Heart left ventricle (tissue), 16 donors: ENCODE measurements around the gene SECTM1. TPM values are rescaled to one million over a fixed set of nuclear protein-coding genes. Genes with fewer than 3 reads are reported as not detected.

Experiments used
- ATAC-seq, 4 donors: fragments of 200-7000 bp; cut with Tn5 transposase; one replicate each; pipeline ENCODE4 v1.9.1; 2020 to 2022; ENCODE audit warnings: moderate library complexity in 4 of 4, mild to moderate bottlenecking in 3 of 4, moderate number of reproducible peaks in 1 of 4
- DNase-seq, 5 donors: peaks; one replicate each; pipeline ENCODE4 v3.0.0-alpha.2; 2020
- H3K27ac ChIP-seq, 12 donors: fragments of 200-600 bp; sonication (generic) in 4 of 12; one replicate each; pipeline versions ENCODE4 v1.5.0 to v1.8.0; 2016 to 2022; ENCODE audit warnings: mild to moderate bottlenecking in 2 of 12
- H3K27me3 ChIP-seq, 9 donors: fragments of 200-600 bp; sonication (generic) in 2 of 9; one replicate each; pipeline versions ENCODE4 v1.5.1 to v1.8.0; 2016 to 2022; ENCODE audit warnings: mild to moderate bottlenecking in 3 of 9
- H3K36me3 ChIP-seq, 9 donors: fragments of 200-600 bp; sonication (generic) in 2 of 9; one replicate each; pipeline versions ENCODE4 v1.5.0 to v1.8.0; 2018 to 2022; ENCODE audit warnings: mild to moderate bottlenecking in 2 of 9
- H3K4me1 ChIP-seq, 12 donors: fragments of 200-600 bp; sonication (generic) in 4 of 12; one replicate each; pipeline versions ENCODE4 v1.5.0 to v1.8.0; 2016 to 2022; ENCODE audit warnings: mild to moderate bottlenecking in 3 of 12
- H3K4me3 ChIP-seq, 12 donors: fragments of 200-600 bp; sonication (generic) in 4 of 12; one replicate each; pipeline versions ENCODE4 v1.5.0 to v1.8.0; 2017 to 2022; ENCODE audit warnings: mild to moderate bottlenecking in 9 of 12, moderate library complexity in 4 of 12
- H3K9me3 ChIP-seq, 12 donors: fragments of 200-600 bp; sonication (generic) in 4 of 12; one replicate each; pipeline versions ENCODE4 v1.5.0 to v1.8.0; 2016 to 2022; ENCODE audit warnings: mild to moderate bottlenecking in 1 of 12
- CTCF ChIP-seq, 12 donors: fragments of 200-600 bp; sonication (generic) in 4 of 12; IDR thresholded peaks; one replicate each; pipeline versions ENCODE4 v1.5.0 to v1.8.0; 2018 to 2022; ENCODE audit warnings: antibody characterized with exemption in 12 of 12, mild to moderate bottlenecking in 5 of 12
- POLR2A ChIP-seq, 2 donors: fragments of 450-650 bp; IDR thresholded peaks; one replicate each; pipeline ENCODE4 v1.6.1; 2017; ENCODE audit warnings: antibody characterized with exemption in 2 of 2, mild to moderate bottlenecking in 2 of 2, moderate library complexity in 2 of 2
- WGBS, 4 donors: extraction: QIAGEN DNeasy Blood & Tissue Kit in 2 of 4; methylation state at CpG; one replicate each; pipeline versions ENCODE4 v1.1.5 to v1.1.7; 2013 to 2018; 5-methylcytosine and 5-hydroxymethylcytosine counted together
- intact Hi-C, 10 donors: fragments of 100-400 bp; cut with DNase I; formaldehyde crosslinking; loops; one replicate each; pipeline versions ENCODE4 v1.11.1 to v1.14.2; 2022
- polyA plus RNA-seq, 2 donors: library from polyadenylated mRNA; stranded (reverse); fragments of 200-250 nt; gene quantifications; one replicate each; pipeline ENCODE4 v1.2.3, GENCODE V29; 2013
- total RNA-seq, 9 donors: library from RNA; depleted of rRNA in 2 of 9; stranded (reverse); fragments of >200 nt in 2 of 9; fragmentation: NEBNext Ultra II Directional in 3 of 9; extraction: Animal tissue kit (Norgen Biotek cat#: 25700) in 3 of 9; gene quantifications; one replicate each; pipeline versions ENCODE4 v1.1.0 to v1.2.4, GENCODE V29; 2016 to 2023
- donor health status: ischemic (EF 13 %, LVEDD 7.1; RV severe dilation, severe dysfunction).
- donor health status: healthy with polysubstance abuse.
- donor health status: DM: no; HTN: yes; CAD: no.
- donor health status: DM: no; HTN: no; CAD: no.
- donor health status: ischemic (EF 25% LVEDD 6.9; RV normal size, moderate dysfunction).
- donor health status: ischemic (EF 25% LVEDD 5.7; RV mildly dilated, moderate dysfunction).
- donor health status: healthy.
- donor health status: DM: yes; HTN: yes; CAD: no.
- donor health status: ischemic (EF 35%, LVEDD 5.7; RV mildly dilated, moderate dysfunction).
- donor health status: nonischemic (EF 11% LVEDD 7.7; RV severe dilation, severe dysfunction).
- donor health status: DM: yes; HTN: yes; CAD: no.
- donor health status: PGD.
- donor health status: ischemic (EF 29% LVEDD 5.4; RV normal size, mild dysfunction).
- donor health status: nonischemic (EF 23%, LVEDD 6.1; RV moderate dilation, normal function).

SECTM1 gene
- total and polyA plus RNA-seq, 11 donors, result 2.3 to 41.6 (median 3.4) TPM

GRCh38 chr17:82339634-82340580, 6.3 kb upstream of the SECTM1 start:
- 53 to 74% (median 54%) methylated on average over 5 to 10 of the region's 10 CpGs for WGBS, 4 donors
- DNase-seq, result peak in 1 of 5 donors; percentile 11
- Histone ChIP-seq H3K36me3 (no peaks in the 10 kb centered on the region), H3K27ac (peak overlapping the region in 5 of 12 donors; percentile 39 to 64 (median 54)), H3K4me3 (peak overlapping the region in 11 of 12 donors; percentile 10 to 53 (median 37)), H3K4me1 (peaks cover 0 to 34% (median 16%) of the 10 kb centered on the region in 12 donors), H3K27me3 (peaks cover 0 to 3% (median 0%) of the 10 kb centered on the region in 9 donors), H3K9me3 (no peaks in the 10 kb centered on the region)
- intact Hi-C loops, result no loop called here
- peak in 2 of 4 donors; percentile 3 to 21 for ATAC-seq
- TF ChIP-seq POLR2A (IDR thresholded peaks at IDR 0.05), result no peak
- TF ChIP-seq CTCF (IDR thresholded peaks at IDR 0.05), result no peak

- 26 to 38% (median 31%) methylated on average over 29 of the region's 29 CpGs for WGBS, 4 donors
- ATAC-seq, result peak; percentile 54 to 83 (median 74)
These were observed 5.5 kb upstream of the SECTM1 start for GRCh38 chr17:82338858-82339633.

GRCh38 chr17:82334622-82335394, 1.2 kb upstream of the SECTM1 start:
- Histone ChIP-seq H3K4me3 (peak overlapping the region; percentile 26 to 73 (median 61)), H3K27me3 (peaks cover 0 to 27% (median 6%) of the 10 kb centered on the region in 9 donors), H3K36me3 (no peaks in the 10 kb centered on the region), H3K9me3 (no peaks in the 10 kb centered on the region), H3K27ac (peak overlapping the region in 10 of 12 donors; percentile 62 to 90 (median 70)), H3K4me1 (peaks cover 5 to 74% (median 43%) of the 10 kb centered on the region in 12 donors)
- peak in 1 of 5 donors; percentile 23 for DNase-seq
- no peak for TF ChIP-seq POLR2A (IDR thresholded peaks at IDR 0.05)
- TF ChIP-seq CTCF (IDR thresholded peaks at IDR 0.05), result no peak
- intact Hi-C loops, result no loop called here
- 37 to 52% (median 42%) methylated on average over 10 to 16 of the region's 16 CpGs for WGBS, 4 donors
- ATAC-seq, result peak in 1 of 4 donors; percentile 13

More at GRCh38 chr17:82338858-82339633, 5.5 kb upstream of the SECTM1 start:
- H3K9me3 ChIP-seq, result no peaks in the 10 kb centered on the region
- TF ChIP-seq POLR2A (IDR thresholded peaks at IDR 0.05) (no peak), CTCF (IDR thresholded peaks at IDR 0.05) (no peak)
- no peaks in the 10 kb centered on the region for H3K36me3 ChIP-seq
- H3K27ac ChIP-seq, result peak overlapping the region in 6 of 12 donors; percentile 1 to 64 (median 54)
- H3K27me3 ChIP-seq, result peaks cover 0 to 3% (median 0%) of the 10 kb centered on the region in 9 donors
- DNase-seq, result peak in 1 of 5 donors; percentile 40
- intact Hi-C loops, result no loop called here
- peaks cover 5 to 42% (median 24%) of the 10 kb centered on the region in 12 donors for H3K4me1 ChIP-seq
- H3K4me3 ChIP-seq, result peak overlapping the region in 11 of 12 donors; percentile 10 to 53 (median 37)
